LoVo (cell line): ENCODE results near the gene DNAJC30.
A peak's percentile ranks its signal among the peaks of the same experiment; 100 is the strongest.
"Not testable (repeated sequence)": the region's sequence is repeated elsewhere in the genome, so short reads cannot be mapped to it uniquely, and the experiment has no call there.

ENCODE experiments used
- DNase-seq: peaks from one replicate; pipeline ENCODE4 v3.0.0-alpha.2; 2016; ENCODE audit warnings: low spot score

DNAJC30 gene

DNA sequence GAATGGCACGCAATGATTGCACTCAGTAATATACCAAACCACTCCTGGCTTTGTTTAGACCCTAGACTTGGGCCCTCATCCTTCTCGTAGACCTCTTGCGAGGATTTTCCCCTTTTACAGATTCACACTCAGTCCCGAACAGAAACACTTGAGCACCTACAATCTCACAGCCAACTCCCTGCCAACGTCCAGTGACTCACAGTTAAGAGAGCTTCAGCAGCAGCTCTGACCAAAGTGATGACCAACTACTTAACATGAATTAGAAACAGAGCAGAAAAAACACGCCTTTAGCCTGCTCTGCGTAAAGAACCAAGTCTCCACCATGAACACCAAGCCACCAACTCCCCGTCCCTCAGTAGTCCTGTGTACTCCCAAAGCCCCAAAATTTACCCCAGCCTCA is 2.2 kb downstream of the DNAJC30 start:
- no peak for DNase-seq

DNA sequence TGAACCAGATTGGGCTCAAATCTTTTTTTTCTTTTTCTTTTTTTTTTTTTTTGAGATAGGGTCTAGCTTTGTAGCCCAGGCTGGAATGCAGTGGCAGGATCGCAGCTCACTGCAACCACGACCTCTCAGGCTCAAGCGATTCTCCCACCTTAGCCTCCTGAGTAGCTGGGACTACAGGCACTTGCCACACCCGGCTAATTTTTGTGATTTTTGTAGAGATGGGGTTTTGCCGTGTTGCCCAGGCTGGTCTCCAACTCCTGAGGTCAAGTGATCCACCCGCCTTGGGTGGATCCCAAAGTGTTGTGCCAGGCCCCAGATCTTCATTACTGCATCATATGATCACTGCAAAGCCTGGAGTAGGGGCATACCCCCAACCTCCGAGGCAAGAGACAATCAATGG is 2.8 kb downstream of the DNAJC30 start:
- no peak for DNase-seq

DNA sequence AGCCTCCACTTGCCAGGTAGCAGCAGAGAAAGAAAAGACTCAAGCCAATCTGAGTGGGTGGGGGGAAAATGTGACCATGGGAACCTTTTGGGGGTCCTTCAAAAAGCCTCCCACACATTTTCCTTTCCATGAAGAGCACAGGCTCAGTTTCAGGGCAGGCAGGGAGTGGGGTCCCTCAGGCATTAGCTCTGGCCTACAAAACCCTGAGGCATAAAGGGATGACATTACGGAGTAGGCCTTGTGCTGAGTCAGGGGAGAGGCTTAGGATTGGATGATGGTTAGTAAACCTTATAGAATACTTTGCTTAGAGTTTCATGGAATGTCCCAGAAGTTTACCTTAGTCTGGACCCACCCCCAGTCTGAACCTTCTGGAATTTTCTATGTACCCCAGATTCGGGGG is 3.5 kb downstream of the DNAJC30 start:
- DNase-seq: no peak

DNA sequence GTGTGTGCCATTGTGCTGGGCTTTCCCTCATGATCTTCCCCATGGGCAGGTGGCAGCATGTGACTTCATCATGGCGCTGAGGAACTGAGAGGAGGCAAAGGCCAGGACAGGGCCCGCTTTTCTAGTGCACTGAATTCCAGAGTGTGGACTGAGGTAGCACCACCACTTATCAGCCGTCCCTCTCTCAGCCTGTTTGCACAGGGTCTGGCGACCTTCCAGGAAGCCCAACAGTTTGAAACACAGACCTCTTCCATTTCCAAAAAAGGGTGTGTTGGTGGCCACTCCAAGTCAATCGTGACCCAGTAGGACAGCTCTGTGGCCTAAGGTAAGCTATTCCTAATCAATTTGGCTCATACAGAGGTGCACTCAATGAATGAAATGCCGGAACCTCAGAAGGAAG is 4.4 kb downstream of the DNAJC30 start:
- DNase-seq: no peak

DNA sequence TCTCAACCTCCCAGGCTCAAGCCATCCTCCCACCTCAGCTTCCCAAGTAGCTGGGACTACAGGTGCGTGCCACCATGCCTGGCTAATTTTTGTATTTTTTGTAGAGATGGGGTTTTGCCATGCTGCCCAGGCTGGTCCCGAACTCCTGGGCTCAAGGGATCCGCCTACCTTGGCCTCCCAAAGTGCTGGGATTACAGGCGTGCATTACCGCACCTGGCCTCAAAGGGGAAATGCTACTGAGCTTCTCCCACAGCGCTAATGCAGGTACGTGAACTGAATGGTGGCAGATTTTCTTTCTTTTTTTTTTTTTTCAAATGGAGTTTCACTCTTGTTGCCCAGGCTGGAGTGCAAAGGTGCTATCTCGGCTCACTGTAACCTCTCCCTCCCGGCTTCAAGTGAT is 7.2 kb downstream of the DNAJC30 start:
- DNase-seq: not testable (repeated sequence)

DNA sequence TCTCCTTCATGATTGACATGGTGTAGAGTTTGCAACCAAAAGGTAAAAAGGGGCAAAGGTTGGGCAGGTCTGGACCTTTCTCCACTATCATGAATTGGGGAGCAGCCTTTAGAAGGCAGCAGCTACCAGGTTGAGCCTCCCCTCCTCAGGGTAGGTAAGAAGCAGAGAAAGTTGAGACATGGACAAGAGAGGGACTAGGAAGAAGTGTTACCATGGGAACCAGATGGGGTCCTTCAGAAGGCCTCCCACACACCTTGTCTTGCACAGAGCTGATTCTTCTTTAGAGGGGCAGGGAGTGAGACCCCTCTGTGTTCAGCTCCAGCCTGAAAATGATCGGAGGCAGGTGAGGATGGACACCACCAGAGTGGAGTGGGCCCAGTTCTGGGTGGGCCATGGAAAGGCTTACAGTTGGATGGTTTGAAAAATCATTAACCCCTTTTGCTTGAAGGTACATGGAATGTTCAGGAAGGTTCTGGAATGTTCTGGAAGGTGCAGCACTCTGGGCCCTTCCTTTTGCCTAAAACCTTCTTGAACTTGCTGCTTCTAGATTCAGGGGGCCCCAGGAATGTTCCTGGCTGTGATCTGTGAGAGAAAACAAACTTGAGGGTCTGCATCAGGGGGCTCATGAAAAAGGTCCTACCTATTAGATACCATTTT is 8.7 kb downstream of the DNAJC30 start:
- no peak for DNase-seq

DNA sequence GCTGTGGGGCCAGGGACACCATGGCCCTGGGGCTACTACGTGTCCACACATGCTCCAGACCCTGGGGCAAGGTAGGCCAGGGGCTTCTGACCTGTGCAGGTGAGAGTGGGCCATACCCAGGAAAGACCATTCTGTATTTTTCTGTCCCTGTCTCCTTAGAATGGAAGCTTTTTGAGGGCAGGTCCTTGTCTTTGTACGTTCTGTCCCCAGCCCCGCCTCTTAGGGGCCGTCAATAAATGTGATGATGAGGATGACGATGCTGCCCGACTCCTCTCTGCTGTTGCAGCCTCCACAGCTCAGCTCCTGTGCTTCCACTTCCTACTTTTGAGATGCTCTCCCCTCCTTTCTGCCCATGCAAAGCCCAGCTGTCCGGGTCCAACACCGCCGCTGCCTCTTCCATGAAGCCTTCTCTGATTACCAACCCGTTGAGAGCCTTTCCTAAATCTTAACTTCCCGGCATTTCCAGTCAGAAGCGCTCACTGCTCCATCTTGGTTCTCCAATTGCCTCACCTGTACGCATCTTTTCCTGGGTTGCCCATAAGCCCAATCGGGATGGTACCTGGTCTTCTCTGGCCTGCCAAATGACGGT is 11.3 kb downstream of the DNAJC30 start:
- DNase-seq: no peak

DNA sequence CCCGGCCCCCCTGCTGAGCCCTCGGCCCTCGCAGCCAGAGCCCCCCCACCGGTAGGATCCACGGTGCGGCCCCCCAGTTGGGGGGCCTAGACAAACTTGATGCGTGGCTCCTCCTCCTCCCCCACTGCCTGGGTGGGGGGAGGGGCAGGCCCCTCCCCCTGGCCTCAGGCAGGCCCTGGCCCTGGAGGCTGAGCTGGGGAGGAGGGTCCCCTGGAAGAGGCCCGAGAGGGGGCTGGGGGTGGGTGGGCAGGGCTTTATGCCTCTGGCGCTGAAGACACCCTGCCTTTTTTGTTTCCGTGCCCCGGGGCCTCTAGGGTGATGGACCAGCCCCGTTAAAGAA is 12.0 kb downstream of the DNAJC30 start:
- no peak for DNase-seq

DNA sequence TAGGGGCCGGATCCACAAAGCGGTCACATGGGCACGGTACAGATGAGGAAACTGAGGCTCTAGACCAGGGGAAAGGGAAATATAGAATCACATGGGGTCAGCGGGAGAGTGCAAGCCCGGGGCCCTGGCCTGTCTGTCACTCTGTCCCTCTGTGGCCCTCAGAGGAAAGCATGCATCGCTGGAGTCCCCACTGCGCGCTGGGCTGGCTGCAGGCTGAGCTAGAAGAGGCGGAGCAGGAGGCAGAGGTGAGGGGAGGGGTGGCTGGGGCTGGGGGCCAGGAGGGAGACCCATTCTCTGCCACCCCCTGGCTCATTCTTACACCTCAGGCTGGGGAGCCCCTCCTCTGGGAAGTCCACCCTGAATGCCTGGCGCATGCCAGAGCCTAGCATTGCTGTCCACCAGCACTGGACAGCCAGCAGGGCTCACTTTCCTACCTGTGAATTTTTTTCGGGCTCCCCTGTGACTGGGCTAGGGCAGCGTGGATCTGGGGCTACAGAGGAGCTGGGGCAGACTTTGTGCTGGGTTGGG is 13.3 kb downstream of the DNAJC30 start:
- no peak for DNase-seq

DNA sequence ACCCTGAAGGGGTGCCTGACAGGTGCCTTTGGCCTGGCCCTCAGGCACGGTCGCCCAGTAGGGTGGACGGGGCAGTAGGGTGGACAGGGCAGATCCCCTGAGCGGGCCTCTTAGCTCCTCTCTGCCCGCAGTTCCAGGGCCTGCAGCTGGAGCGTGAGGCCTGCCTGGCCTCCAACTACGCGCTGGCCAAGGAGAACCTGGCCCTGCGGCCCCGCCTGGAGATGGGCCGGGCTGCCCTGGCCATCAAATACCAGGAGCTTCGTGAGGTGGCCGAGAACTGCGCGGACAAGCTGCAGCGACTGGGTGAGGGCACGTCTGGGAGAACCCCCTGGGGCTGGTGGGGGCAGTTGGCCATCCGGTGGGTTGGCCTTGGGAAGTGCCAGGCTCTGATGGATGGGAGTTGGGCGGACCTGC is 14.0 kb downstream of the DNAJC30 start:
- no peak for DNase-seq

DNA sequence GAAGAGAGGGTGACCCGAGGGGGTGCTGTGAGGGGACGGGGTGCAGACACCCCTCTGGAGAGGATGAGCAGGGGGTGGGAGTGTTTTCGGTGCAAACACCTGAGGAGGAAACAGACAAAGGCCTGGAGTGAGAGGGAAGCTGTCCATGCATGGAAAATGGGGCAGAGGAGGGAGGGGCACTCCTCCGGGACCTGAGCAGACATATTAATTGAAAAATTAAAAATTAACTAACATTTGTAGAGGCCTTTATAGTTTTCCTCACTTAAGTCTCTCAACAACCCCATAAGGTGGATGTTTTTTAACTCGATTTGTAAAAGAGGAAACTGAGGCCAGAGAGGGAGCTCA is 14.4 kb downstream of the DNAJC30 start:
- no peak for DNase-seq

DNA sequence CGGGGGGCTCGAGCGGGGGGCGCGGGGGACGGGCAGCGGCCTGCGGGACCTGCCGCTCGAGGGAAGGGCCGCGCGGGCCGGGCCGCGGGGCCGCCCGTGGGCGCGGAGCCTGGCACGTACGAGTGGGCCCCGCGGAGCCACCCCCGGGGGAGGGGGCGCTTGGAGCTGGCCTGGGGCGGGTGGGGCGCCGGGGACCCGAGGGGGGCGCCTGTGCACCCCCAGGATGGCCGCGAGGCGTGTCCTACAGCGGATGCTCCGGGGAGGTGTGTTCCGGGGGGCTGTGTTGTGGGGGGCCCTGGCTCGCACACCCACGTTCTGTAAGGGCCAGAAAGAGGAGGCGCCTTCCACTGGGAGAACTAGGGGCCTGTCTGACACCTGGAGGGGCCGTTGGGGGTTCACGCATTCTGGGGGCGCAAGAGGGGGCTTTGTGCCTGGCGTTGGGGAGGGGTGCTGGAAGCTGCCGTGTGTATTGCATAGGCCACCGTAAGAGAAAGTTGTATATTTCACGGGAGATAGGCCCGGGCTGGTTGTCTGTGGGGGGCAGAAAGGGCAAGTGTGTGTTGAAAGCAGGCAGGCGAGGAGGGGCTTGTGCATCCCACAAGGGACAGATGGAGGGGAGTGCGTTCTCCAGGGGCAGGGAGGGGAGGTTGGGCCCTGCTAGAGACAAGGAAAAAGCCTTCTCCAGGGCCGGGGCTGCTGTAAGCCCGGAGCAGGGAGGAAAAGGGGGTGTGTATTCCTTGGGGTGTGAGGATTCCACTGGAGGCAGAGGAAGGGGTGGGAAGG is 15.0 kb downstream of the DNAJC30 start:
- DNase-seq: no peak

DNA sequence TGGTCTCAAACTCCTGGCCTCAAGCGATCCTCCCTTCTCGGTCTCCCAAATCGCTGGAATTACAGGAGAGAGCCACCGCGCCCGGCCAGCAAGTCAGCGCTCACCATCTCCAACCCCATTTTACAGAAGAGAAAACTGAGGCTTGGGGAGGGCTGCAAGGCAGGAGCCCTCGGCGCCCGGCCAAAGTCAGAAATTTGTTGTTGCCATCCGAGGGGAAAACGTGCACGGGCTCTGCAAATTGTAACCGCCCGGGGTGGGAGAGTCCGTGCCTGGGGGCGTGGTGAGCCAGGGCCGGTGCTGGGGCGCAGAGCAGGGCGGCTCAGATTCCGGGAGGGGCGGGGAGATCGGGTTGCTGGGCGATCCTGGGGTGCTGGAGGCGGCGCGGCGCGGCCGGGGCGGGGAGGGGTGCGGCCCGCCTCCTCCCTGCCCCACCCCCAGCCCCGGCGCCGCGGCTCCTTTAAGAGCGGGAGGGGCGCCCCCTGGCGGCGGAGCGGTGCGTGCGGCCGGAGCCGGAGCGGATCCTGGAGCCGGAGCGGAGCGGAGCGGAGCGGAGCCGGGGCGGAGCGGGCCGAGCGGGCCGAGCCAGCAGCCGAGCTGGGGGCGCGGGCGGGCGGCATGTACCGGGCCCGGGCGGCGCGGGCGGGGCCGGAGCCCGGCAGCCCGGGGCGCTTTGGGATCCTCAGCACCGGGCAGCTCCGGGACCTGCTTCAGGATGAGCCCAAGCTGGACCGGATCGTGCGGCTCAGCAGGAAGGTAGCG is 15.7 kb downstream of the DNAJC30 start, which contains the start of gene VPS37D:
TSS of gene VPS37D (plus strand) at position 488 of the 759 bp plus-strand sequence. CDS start at position 616, 128 bp downstream.
- peak; percentile 95 for DNase-seq

DNA sequence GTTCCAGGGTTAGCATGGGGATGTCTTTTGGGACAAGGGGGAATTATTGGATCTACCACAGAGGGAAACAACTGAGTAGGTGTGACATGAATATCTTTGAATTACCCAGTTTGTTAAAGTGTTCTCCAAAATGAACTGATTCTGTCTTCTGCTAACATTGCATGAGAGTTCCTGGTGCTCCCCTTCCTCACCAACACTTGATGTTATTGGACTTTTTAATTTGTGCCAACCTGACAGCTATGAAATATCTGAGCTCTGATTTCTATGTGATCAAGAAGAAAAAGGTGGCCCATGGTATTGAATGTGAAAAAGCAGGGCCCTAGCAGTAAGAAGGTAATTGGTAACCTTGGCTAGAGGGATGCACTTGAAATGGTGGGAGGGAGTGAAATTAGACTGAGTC is 20.2 kb downstream of the DNAJC30 start:
- DNase-seq: no peak

DNA sequence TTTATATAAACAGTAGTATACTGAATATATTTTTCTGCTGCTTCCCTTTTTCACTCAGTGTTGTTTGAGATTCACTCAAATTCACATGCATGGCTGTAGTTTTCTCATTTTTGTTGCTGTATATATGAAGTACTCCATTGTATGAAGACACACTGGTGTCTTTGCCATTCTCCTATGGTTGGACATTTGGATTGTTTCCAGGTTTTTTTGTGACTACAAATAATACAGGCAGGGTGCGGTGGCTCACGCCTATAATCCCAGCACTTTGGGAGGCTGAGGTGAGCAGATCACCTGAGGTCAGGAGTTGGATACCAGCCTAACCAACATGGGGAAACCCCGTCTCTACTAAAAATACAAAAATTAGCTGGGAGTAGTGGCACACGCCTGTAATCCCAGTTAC is 22.7 kb downstream of the DNAJC30 start:
- DNase-seq: peak; percentile 37

DNA sequence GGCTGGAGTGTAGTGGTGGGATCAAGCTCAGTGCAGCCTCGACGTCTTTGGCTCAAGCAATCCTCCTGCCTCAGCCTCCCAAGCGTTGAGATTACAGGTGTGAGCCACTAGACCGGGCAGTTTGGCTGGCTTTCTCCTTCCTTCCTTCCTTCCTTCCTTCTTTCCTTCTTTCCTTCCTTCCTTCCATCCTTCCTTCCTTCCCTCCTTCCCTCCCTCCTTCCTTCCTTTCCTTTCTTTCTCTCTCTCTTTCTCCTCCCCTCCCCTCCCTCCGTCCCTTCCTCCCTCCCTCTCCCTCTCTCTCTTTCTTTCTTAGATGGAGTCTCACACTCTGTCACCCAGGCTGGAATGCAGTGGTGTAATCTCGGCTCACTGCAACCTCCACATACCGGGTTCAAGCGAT is 23.3 kb downstream of the DNAJC30 start:
- no peak for DNase-seq

DNA sequence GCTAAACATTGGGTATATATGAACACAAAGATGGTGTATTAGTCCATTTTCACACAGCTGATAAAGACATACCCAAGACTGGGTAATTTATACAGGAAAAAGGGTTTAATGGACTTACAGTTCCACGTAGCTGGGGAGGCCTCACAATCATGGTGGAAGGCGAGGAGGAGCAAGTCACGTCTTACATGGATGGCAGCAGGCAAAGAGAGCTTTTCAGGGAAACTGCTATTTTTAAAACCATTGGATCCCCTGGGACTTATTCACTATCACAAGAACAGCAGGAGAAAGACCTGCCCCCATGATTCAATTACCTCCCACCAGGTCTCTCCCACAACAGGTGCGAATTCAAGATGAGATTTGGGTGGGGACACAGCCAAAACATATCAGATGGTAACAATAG is 27.9 kb downstream of the DNAJC30 start:
- DNase-seq: not testable (repeated sequence)

DNA sequence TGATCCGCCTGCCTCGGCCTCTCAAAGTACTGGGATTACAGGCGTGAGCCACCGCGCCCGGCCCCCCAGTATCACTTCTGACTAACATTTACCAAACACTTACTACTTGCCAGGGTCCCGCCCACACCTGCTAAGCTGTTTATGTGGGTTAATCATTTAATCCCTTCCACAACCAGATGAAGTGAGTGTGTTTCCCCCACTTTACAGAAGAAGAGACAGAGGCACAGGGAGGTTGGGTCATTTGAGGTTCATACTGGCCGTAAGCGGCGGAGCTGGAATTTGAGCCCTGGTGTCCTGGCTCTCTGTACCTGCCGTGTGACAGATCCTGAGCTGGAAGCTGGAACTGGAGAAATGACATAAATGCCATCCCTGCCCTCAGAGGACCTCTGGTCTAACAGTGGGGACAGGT is 30.7 kb downstream of the DNAJC30 start:
- DNase-seq: peak; percentile 41

DNA sequence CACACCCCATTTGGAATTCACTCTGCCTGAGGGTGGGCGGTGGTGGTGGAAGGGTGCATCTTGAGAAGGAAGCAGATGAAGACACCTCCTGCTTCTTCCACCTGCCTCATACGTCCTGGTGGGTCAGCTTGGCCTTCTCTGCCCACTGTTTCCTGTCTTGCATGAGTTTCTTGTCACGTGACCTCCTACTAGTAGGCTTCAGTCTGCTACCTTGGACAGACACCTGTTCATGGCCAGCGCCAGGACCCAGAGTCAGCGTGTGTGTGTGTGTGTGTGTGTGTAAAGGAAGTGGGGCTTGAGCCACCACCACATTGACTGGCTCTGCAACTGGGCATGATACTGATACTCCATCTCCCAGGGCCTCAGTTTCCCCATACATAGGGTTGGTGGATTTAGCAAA is 32.7 kb downstream of the DNAJC30 start:
- DNase-seq: no peak

DNA sequence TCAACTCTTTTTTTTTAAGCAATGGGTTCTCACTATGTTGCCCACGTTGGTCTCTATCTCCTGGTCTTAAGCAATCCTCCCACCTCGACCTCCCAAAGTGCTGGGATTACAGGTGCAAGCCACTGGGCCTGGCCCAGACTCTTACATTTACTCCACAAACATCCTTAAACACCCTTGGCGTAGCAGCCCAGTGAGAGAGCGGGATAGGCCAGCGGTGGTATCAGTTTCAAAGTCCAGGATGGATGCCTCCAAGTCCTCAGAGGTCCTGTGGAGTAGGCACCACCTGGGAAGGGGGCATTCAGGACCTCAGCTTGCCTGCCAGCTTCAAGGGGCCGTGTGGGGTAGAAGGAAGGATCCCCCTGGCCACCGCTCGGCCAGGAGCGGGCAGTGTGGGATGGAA is 33.7 kb downstream of the DNAJC30 start:
- no peak for DNase-seq

DNA sequence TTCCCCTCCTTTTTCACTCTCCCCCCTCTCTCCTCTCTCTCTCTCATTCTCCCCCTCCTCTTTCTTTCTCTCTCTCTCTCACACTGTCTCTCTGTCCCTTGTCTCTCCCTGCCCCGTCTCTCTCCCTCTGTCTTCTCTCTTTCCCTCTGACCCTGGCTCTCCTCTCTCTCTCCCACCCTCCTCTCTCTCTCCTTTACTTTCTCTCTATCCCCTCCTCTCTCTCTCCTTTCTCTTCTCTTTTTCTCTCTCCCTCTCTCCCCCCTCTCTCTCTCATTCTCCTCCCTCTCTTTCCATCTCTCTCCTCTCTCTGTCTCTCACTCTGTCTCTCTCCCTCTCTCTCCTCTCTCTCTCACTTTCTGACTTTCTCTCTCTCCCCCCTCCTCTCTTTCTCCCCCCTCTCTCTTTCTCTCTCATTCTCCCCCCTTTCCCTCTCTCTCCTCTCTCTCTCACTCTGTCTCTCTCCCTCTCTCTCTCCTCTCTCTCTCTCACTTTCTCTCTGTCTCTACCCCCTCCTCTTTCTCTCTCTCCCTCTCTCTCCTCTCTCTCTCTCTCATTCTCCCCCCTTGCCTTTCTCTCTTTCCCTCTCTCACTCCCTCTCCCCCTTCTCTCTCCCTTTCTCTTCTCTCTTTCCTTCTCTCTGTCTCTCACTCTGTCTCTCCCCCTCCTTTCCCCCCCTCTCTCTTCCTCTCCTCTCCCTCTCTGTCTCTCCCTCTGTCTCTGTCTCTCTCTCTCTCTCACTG is 34.5 kb downstream of the DNAJC30 start:
- no peak for DNase-seq
